ENCODE measurements around the gene EEFSEC. TPM values are rescaled to one million over a fixed set of nuclear protein-coding genes. Genes with fewer than 3 reads are reported as not detected.

EEFSEC gene
- polyA plus RNA-seq, 10 donors = 12.0 to 18.9 (median 16.1) TPM

- DNase-seq = no peak
These were observed 27.2 kb downstream of the EEFSEC start for GRCh38 chr3:128180436-128180835.

GRCh38 chr3:128180913-128181312 lies 27.6 kb downstream of the EEFSEC start:
- no peak for DNase-seq

- no peak for DNase-seq
These were observed 29.4 kb downstream of the EEFSEC start for GRCh38 chr3:128182656-128183055.

GRCh38 chr3:128185630-128186447 lies 32.6 kb downstream of the EEFSEC start:
- DNase-seq = no peak

- no peak for DNase-seq
These were observed 34.2 kb downstream of the EEFSEC start for GRCh38 chr3:128187495-128187894.

- DNase-seq = no peak
These were observed 35.0 kb downstream of the EEFSEC start for GRCh38 chr3:128188326-128188725.

GRCh38 chr3:128188956-128189355 lies 35.7 kb downstream of the EEFSEC start:
- no peak for DNase-seq

GRCh38 chr3:128190501-128190900 lies 37.2 kb downstream of the EEFSEC start:
- no peak for DNase-seq

GRCh38 chr3:128192131-128192530 lies 38.9 kb downstream of the EEFSEC start:
- no peak for DNase-seq

- DNase-seq = no peak
These were observed 39.9 kb downstream of the EEFSEC start for GRCh38 chr3:128193168-128193567.

GRCh38 chr3:128194843-128195242 lies 41.6 kb downstream of the EEFSEC start:
- no peak for DNase-seq

- no peak for DNase-seq
These were observed 42.1 kb downstream of the EEFSEC start for GRCh38 chr3:128195369-128195768.

- no peak for DNase-seq
These were observed 42.5 kb downstream of the EEFSEC start for GRCh38 chr3:128195802-128196201.

- DNase-seq = no peak
These were observed 43.4 kb downstream of the EEFSEC start for GRCh38 chr3:128196647-128197046.

- no peak for DNase-seq
These were observed 44.6 kb downstream of the EEFSEC start for GRCh38 chr3:128197855-128198254.

GRCh38 chr3:128198313-128198712 lies 45.0 kb downstream of the EEFSEC start:
- no peak for DNase-seq

GRCh38 chr3:128199110-128199509 lies 45.8 kb downstream of the EEFSEC start:
- no peak for DNase-seq

GRCh38 chr3:128201158-128201755 lies 48.0 kb downstream of the EEFSEC start:
- DNase-seq = no peak

- no peak for DNase-seq
These were observed 49.9 kb downstream of the EEFSEC start for GRCh38 chr3:128203169-128203568.

- DNase-seq = no peak
These were observed 52.4 kb downstream of the EEFSEC start for GRCh38 chr3:128205558-128206145.

- no peak for DNase-seq
These were observed 54.7 kb downstream of the EEFSEC start for GRCh38 chr3:128207951-128208350.

GRCh38 chr3:128210711-128211110 lies 57.4 kb downstream of the EEFSEC start:
- no peak for DNase-seq

- DNase-seq = no peak
These were observed 60.8 kb downstream of the EEFSEC start for GRCh38 chr3:128214056-128214455.
